NCI-H1092 treated with DMSO at 0.1 percent for 48 hours (cell line): ENCODE data around the gene HYI.
"Not testable (repeated sequence)": the region's sequence is repeated elsewhere in the genome, so short reads cannot be mapped to it uniquely, and the experiment has no call there.

ENCODE experiments used
- DNase-seq: peaks from one replicate; lab custom pipeline; 2025; lab: John Stamatoyannopoulos, UW

HYI gene

GRCh38 chr1:43464681-43465504 is 11.2 kb upstream of the HYI start:
- DNase-seq = no peak

GRCh38 chr1:43463479-43463878 is 9.7 kb upstream of the HYI start:
- no peak for DNase-seq

- no peak for DNase-seq
These were observed 7.4 kb upstream of the HYI start for GRCh38 chr1:43460988-43461693.

GRCh38 chr1:43458379-43458778 is 4.6 kb upstream of the HYI start:
- not testable (repeated sequence) for DNase-seq

GRCh38 chr1:43455213-43455889 is 1.6 kb upstream of the HYI start:
- DNase-seq = no peak

- peak; percentile 93 for DNase-seq
These were observed 710 bp upstream of the HYI start for GRCh38 chr1:43454270-43455011.

GRCh38 chr1:43452789-43453441 is 816 bp downstream of the HYI start:
- DNase-seq = peak; percentile 67

- DNase-seq = no peak
These were observed 1.8 kb downstream of the HYI start for GRCh38 chr1:43451701-43452532.

- no peak for DNase-seq
These were observed 2.6 kb downstream of the HYI start for GRCh38 chr1:43451157-43451591.

GRCh38 chr1:43450251-43450941 is 3.3 kb downstream of the HYI start:
- no peak for DNase-seq

GRCh38 chr1:43449708-43450069 is 4.0 kb downstream of the HYI start:
- no peak for DNase-seq

GRCh38 chr1:43448955-43449707 is 4.6 kb downstream of the HYI start:
- no peak for DNase-seq

GRCh38 chr1:43447891-43448708 is 5.6 kb downstream of the HYI start:
- no peak for DNase-seq

GRCh38 chr1:43446881-43447835 is 6.6 kb downstream of the HYI start:
- no peak for DNase-seq

- no peak for DNase-seq
These were observed 7.4 kb downstream of the HYI start for GRCh38 chr1:43446388-43446740.

GRCh38 chr1:43445606-43446387 is 7.9 kb downstream of the HYI start:
- DNase-seq = no peak

- DNase-seq = no peak
These were observed 8.9 kb downstream of the HYI start for GRCh38 chr1:43444836-43445235.
